Hepatocyte (in vitro differentiated cells): ENCODE measurements around the gene HCAR3.

ENCODE experiments used
- CTCF ChIP-seq: fragments of 200-600 bp; sonication (generic); IDR thresholded peaks from 2 replicates; pipeline ENCODE4 v1.5.1; 2016; ENCODE audit warnings: antibody characterized with exemption, mild to moderate bottlenecking; ENCODE audit not compliant: poor library complexity
- EZH2 ChIP-seq: fragments of 200-600 bp; sonication (generic); IDR thresholded peaks from 2 replicates; pipeline ENCODE4 v1.6.1; 2016; ENCODE audit warnings: antibody characterized with exemption, mild to moderate bottlenecking, borderline replicate concordance
- EZH2phosphoT487 ChIP-seq: fragments of 200-600 bp; sonication (generic); IDR thresholded peaks from one replicate; pipeline ENCODE4 v1.6.1; 2018; ENCODE audit warnings: antibody characterized with exemption, mild to moderate bottlenecking, low read depth, moderate library complexity; ENCODE audit not compliant: unreplicated experiment, severe bottlenecking

GRCh38 chr12:122724641-122725243, 8.1 kb upstream of the HCAR3 start:
- TF ChIP-seq CTCF (no peak), EZH2 (no peak), EZH2phosphoT487 (no peak)
